ENCODE results near the gene NHS. TPM values are rescaled to one million over a fixed set of nuclear protein-coding genes. Genes with fewer than 3 reads are reported as not detected.

NHS gene
- total and polyA plus RNA-seq, 2 of the 13 experiments (the other 11 are each of a cell fraction or from before 2014, with no cell fraction given): 0.02 TPM; not detected in 1

GRCh38 chrX:17706676-17707075 lies 331.7 kb downstream of the NHS start:
- FAIRE-seq: peak; percentile 93
- peak overlapping the region; percentile 55; the same call in 1 of the 2 replicates for H3K4me2 ChIP-seq (ENCODE audit: low read depth, low read length)
- H2AFZ ChIP-seq (ENCODE audit: low read length): no peak overlapping the region
- peak; percentile 89 for DNase-seq (ENCODE audit: low spot score)
- no peaks in the 10 kb centered on the region for H4K20me1 ChIP-seq (ENCODE audit: insufficient read depth, low read length)
- in situ Hi-C loops (cut with HindIII; ENCODE audit: extremely low pct_ligation_motif_present, low pct_unique_long_range_greater_than_20kb): no loop called here
- H3K4me3 ChIP-seq (replicated peaks in 1 of 3; ENCODE audit: insufficient read depth in 1 of 3, low read depth in 2 of 3, low read length in 3 of 3): no peak overlapping the region
- intact Hi-C loops (cut with micrococcal nuclease; ENCODE audit: unreplicated experiment): loop anchor here (1.0 kb wide), 1 partner anchor 30 kb away; no protein-coding TSS in a partner anchor
- H3K4me1 ChIP-seq (ENCODE audit: insufficient read depth, low read length): peaks cover 54% of the 10 kb centered on the region
- no peaks in the 10 kb centered on the region for H3K9me3 ChIP-seq (ENCODE audit: low read length)
- 6% methylated on average over 2 of the region's 4 CpGs for WGBS (ENCODE audit: low lambda C conversion rate)
- H3K36me3 ChIP-seq (replicated peaks in 1 of 2; ENCODE audit: control insufficient read depth in 1 of 2, insufficient read depth in 2 of 2, low read length in 2 of 2): no peaks in the 10 kb centered on the region
- no peaks in the 10 kb centered on the region for H3K27me3 ChIP-seq (ENCODE audit: control insufficient read depth in 1 of 2, insufficient read depth in 2 of 2, low read length in 2 of 2)
- POLR2A ChIA-PET: interaction anchor here (0.8 to 2.4 kb wide), 3 partner anchors 26 to 33 kb away, joined by 5 to 12 read pairs (median 10); partner anchors contain the start of gene SCML1
- CTCF ChIA-PET (ENCODE audit: low intra/inter-chr PET ratio, low total read pairs): no interaction called here
- no TSS peak for BruUV-seq (replicated peaks)
- peak; percentile 86 for ATAC-seq
- H3K27ac ChIP-seq (ENCODE audit: extremely low read length, insufficient read depth, low read length): peak overlapping the region; percentile 51
- peak overlapping the region; percentile 29; the same call in 1 of the 2 replicates for H3K9ac ChIP-seq (ENCODE audit: insufficient read depth, low read depth, low read length)
- H3K79me2 ChIP-seq (ENCODE audit: insufficient read depth, low read length): no peaks in the 10 kb centered on the region
- TF ChIP-seq FOXA3 (CRISPR knock-in tag; IDR thresholded peaks at IDR 0.05): peak; percentile 15; the same call in 1 of the 2 replicates
- TF ChIP-seq E2F5 (CRISPR knock-in tag; conservative IDR thresholded peaks at IDR 0.05): no peak
- peak; percentile 58 for TF ChIP-seq FOSL2 (CRISPR knock-in tag; IDR thresholded peaks at IDR 0.05)
- TF ChIP-seq ZNF644 (CRISPR knock-in tag; IDR thresholded peaks at IDR 0.05; ENCODE audit: low read depth): peak; percentile 52; the same call in 1 of the 2 replicates
- TF ChIP-seq ATF3 (CRISPR knock-in tag; IDR thresholded peaks at IDR 0.05): 0 out of 2 replicates have a peak, but pooled peaks have one; percentile 39
- TF ChIP-seq CEBPG (CRISPR knock-in tag; IDR thresholded peaks at IDR 0.05): peak; percentile 82
- TF ChIP-seq HNF4G (IDR thresholded peaks at IDR 0.05; ENCODE audit: borderline replicate concordance, low read depth, low read length): no peak
- TF ChIP-seq HNF4G (CRISPR knock-in tag; IDR thresholded peaks at IDR 0.05; ENCODE audit: borderline replicate concordance, low read depth): no peak
- no peak for TF ChIP-seq ZNF282 (IDR thresholded peaks at IDR 0.05; ENCODE audit: partially characterized antibody)
- no peak for TF ChIP-seq MTF2 (CRISPR knock-in tag; IDR thresholded peaks at IDR 0.05; ENCODE audit: borderline replicate concordance)
- TF ChIP-seq CEBPB (IDR thresholded peaks at IDR 0.05; ENCODE audit: borderline replicate concordance, low read depth, low read length): peak; percentile 91
- TF ChIP-seq ZFX (CRISPR knock-in tag; IDR thresholded peaks at IDR 0.05; ENCODE audit: low read depth): 0 out of 2 replicates have a peak, but pooled peaks have one; percentile 25
- TF ChIP-seq ZNF775 (CRISPR knock-in tag; IDR thresholded peaks at IDR 0.05; ENCODE audit: borderline replicate concordance): no peak
- TF ChIP-seq ATF2 (CRISPR knock-in tag; IDR thresholded peaks at IDR 0.05): peak; percentile 66; the same call in 1 of the 2 replicates
- no peak for TF ChIP-seq IRF9 (CRISPR knock-in tag; IDR thresholded peaks at IDR 0.05; ENCODE audit: borderline replicate concordance)
- peak; percentile 30; the same call in 1 of the 2 replicates for TF ChIP-seq HDAC2 (CRISPR knock-in tag; IDR thresholded peaks at IDR 0.05)
- no peak for TF ChIP-seq POLR2A (IDR thresholded peaks at IDR 0.05; ENCODE audit: insufficient read depth in 1 of 2, low read depth in 2 of 2, low read length in 2 of 2)
- no peak for TF ChIP-seq FOXA1 (IDR thresholded peaks at IDR 0.05)
- peak; percentile 20; the same call in 1 of the 2 replicates for TF ChIP-seq FOXA1 (CRISPR knock-in tag; IDR thresholded peaks at IDR 0.05)
- TF ChIP-seq TEAD3 (CRISPR knock-in tag; optimal IDR thresholded peaks at IDR 0.05; ENCODE audit: borderline replicate concordance): peak; percentile 91
- TF ChIP-seq THAP9 (CRISPR knock-in tag; IDR thresholded peaks at IDR 0.05; ENCODE audit: borderline replicate concordance): no peak
